ENCODE results near the gene SPATA2L.
A peak's percentile ranks its signal among the peaks of the same experiment; 100 is the strongest.
"Not testable (repeated sequence)": the region's sequence is repeated elsewhere in the genome, so short reads cannot be mapped to it uniquely, and the experiment has no call there.

Gene SPATA2L

GRCh38 chr16:89706518-89707260, 5.2 kb upstream of the SPATA2L start:
- DNase-seq = no peak

GRCh38 chr16:89705006-89705405, 3.5 kb upstream of the SPATA2L start:
- DNase-seq = no peak

GRCh38 chr16:89704281-89704680, 2.8 kb upstream of the SPATA2L start:
- DNase-seq = no peak

- peak; percentile 47 for DNase-seq
Observed at GRCh38 chr16:89700649-89701424, 668 bp downstream of the SPATA2L start.

- DNase-seq = peak; percentile 98
Observed at GRCh38 chr16:89700100-89700648, 1.3 kb downstream of the SPATA2L start.

- DNase-seq = not testable (repeated sequence)
Observed at GRCh38 chr16:89699629-89700099, 1.8 kb downstream of the SPATA2L start.

- not testable (repeated sequence) for DNase-seq
Observed at GRCh38 chr16:89698717-89699116, 2.8 kb downstream of the SPATA2L start.

GRCh38 chr16:89697616-89698331, 3.7 kb downstream of the SPATA2L start:
- DNase-seq = no peak

GRCh38 chr16:89697161-89697615, 4.3 kb downstream of the SPATA2L start:
- no peak for DNase-seq

- no peak for DNase-seq
Observed at GRCh38 chr16:89696670-89697128, 4.8 kb downstream of the SPATA2L start.

- no peak for DNase-seq
Observed at GRCh38 chr16:89695875-89696669, 5.4 kb downstream of the SPATA2L start.

GRCh38 chr16:89695086-89695874, 6.2 kb downstream of the SPATA2L start:
- DNase-seq = no peak

- not testable (repeated sequence) for DNase-seq
Observed at GRCh38 chr16:89694784-89695085, 6.8 kb downstream of the SPATA2L start.

GRCh38 chr16:89693931-89694783, 7.3 kb downstream of the SPATA2L start:
- no peak for DNase-seq

- DNase-seq = no peak
Observed at GRCh38 chr16:89693289-89693731, 8.2 kb downstream of the SPATA2L start.

- no peak for DNase-seq
Observed at GRCh38 chr16:89691986-89692569, 9.4 kb downstream of the SPATA2L start.

- no peak for DNase-seq
Observed at GRCh38 chr16:89691231-89691985, 10.1 kb downstream of the SPATA2L start.

- no peak for DNase-seq
Observed at GRCh38 chr16:89690392-89690901, 11.1 kb downstream of the SPATA2L start.

- not testable (repeated sequence) for DNase-seq
Observed at GRCh38 chr16:89689621-89690020, 11.9 kb downstream of the SPATA2L start.
